CD4-positive, alpha-beta T cell treated with Interleukin-1 beta for 1 hour (primary cell): ENCODE data around the gene DENND1A.
"Not testable (repeated sequence)": the region's sequence is repeated elsewhere in the genome, so short reads cannot be mapped to it uniquely, and the experiment has no call there.

ENCODE experiments used
- DNase-seq, 2 donors: peaks; one replicate each; pipeline ENCODE4 v3.0.0-alpha.2; 2020 to 2022

DENND1A gene

GRCh38 chr9:123861756-123862120 is 68.2 kb downstream of the DENND1A start:
- no peak for DNase-seq

GRCh38 chr9:123861086-123861755 is 68.7 kb downstream of the DENND1A start:
- DNase-seq, result no peak

DNA sequence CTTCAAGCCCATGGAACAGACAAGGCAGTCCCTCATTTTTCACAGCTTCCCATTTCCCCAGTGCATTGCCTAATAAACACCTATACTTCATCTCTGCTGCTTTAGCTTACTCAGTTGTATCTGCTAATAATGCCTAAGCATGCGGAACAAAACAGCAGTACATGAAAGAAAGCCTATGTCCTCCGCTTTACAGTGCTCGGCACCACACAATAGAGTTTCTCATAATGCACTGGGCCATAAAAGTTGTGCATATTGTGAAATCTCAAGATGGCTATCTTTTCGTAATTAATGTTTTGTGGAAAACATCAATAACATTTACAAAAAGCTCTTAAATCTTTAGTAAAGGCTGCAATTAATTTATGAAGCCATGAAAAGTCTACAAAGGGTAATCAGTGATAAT is 69.3 kb downstream of the DENND1A start:
- no peak for DNase-seq

GRCh38 chr9:123852403-123852802 is 77.5 kb downstream of the DENND1A start:
- DNase-seq, result no peak

- DNase-seq, result no peak
Measured at GRCh38 chr9:123851851-123852250, 78.1 kb downstream of the DENND1A start.

- DNase-seq, result no peak
Measured at GRCh38 chr9:123848447-123849085, 81.4 kb downstream of the DENND1A start.

DNA sequence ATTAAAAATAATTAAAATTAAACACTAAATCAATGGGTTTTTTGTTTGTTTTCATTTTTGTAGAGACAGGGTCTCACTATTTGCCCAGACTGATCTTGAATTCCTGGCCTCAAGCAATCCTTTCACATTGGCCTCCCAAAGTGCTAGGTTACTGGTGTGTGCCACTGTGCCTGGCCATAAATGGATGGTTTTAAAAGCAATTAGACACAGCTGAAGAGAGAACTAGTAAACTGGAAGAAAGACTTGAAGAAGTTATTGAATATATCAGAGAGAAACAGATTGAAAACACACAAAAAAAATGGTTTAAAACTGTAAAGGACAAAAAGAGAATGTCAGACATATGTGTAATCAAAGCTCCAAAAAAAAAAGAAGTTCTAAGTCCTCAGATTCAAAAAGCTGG is 83.0 kb downstream of the DENND1A start:
- DNase-seq, result no peak

- no peak for DNase-seq
Measured at GRCh38 chr9:123843703-123844102, 86.2 kb downstream of the DENND1A start.

GRCh38 chr9:123835821-123836220 is 94.1 kb downstream of the DENND1A start:
- DNase-seq, result no peak

DNA sequence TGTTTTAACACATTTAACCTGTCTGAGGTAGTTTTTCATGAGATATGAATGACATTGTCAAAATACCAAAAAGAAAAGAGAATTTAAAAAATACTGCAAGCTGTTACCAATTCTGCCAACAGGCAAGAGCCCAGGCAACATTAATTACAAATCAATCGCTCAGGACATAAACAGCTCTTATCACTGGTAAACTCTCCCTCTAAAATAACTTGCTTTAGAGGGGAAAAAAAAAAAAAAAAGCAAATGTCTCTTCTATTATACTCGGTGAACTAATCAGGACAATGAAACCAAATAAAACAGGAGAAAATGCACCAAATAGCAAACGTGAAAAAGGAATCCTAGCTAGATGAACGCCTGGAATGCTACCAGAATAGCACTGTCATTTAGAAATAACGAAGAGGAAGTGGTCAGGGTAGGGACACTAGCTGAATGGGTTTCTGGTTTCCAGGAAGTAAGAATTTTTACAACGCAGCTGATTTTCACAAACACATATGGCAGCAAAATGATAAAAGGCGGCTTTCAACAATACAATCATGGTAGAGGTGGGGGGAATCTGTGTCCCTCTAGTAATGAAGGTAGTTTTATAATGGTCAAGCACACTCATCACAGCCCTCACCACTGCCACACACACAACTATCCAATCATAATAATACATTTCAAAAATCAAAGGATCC is 94.9 kb downstream of the DENND1A start:
- peak in 1 of 2 donors; percentile 5 for DNase-seq

- DNase-seq, result no peak
Measured at GRCh38 chr9:123834218-123834888, 95.6 kb downstream of the DENND1A start.

GRCh38 chr9:123832858-123833650 is 96.9 kb downstream of the DENND1A start:
- no peak for DNase-seq

DNA sequence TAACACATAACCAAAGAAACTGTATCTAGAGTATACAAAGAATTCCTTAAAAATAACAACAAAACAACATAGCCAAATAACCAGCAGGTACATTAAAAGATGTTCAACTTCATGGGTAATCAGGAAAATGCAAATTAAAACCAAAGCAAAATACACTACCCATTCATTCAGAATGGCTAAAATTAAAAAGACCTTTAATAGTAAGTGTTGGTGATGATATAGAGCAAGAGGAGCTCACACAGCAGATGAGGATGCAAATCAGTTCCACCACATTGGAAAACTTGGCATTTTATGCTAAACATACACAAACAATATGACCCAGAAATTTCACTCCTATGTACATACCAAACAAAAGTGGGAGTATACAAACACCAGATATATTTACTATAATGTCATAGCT is 97.8 kb downstream of the DENND1A start:
- DNase-seq, result no peak

DNA sequence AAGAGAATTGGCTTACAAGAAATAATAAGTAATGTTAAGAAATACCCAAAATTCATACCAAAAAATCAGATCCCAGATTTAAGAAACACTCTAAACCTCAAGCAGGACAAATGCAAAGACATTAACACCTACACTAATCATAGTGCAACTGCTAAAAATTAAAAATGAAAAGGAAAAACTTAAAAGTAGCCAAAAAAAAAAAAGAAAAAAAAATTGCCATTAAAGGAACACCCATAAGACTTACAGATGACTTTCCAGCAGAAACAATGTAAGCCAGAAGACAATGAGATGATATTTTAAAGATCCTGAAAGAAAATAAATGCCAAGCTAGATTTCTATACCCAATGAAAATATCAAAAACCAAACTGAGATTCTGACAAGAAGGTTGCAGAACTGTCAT is 101.5 kb downstream of the DENND1A start:
- DNase-seq, result no peak

DNA sequence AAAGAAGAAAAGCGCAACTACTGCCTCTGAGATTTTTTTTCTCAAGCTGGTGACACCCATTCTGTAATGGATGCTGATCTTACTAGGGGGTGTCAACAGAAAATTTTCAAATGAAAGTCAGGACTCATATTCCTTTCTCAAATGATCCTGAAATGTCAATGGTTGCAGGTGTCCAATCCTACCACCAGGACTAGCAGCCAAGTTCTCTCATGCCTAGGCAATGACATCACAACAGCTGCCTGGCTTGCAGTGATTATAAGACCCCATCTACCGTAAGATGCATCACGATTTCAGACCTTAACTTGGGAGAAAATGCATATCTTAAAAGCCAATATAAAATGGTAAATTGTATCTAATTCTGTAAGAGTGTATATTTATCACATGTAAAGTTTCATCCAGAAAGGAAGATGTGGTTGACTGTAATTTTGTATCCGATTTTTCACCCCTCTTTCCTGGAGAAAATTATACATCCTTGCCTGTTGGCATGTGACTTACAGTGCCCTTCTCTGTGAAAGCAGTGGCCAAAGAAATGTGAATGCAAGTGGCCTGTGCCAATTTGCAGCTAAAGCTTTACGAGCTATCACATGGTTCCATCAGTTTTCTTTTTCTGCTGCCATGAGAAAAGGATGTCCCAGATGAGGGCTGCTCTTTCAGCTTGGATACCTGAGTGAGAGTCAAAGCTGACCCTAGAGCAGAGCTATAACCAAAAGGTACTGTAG is 104.4 kb downstream of the DENND1A start:
- no peak for DNase-seq

DNA sequence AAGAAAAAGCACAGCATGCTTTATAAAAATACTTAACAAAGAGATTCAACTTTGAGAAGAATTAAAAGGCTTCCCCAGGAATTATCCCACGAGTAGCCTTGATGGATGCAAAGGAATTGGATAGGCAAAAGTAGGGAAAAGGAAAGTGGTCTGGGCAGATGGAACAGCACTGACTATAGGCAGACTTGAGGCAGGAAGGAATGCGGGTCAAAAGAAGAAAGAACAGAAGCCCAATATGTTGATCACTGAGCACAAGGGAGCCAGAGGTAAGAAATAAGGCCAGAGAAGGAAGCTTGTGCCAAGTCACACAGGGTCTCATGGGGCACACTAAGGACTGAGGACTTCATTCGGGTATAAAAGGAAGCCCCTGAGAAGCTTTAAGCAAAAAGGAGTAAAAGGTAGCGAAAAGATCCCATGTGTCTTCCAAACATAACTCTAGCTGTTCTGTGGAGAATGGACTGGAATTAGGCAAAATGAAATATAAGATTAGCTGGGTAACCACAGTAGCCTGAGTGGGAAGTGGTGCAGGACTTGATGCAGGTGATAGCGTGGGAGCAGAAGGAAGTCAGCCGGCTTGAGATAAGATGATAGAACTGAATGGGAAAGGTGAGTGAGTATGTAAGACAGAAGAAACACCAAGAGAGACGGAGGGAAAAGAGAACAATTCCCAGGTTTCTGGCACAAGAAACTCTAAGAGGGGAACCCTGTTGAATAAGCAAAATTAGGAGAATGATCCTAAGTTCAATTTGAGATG is 106.6 kb downstream of the DENND1A start:
- DNase-seq, result no peak

DNA sequence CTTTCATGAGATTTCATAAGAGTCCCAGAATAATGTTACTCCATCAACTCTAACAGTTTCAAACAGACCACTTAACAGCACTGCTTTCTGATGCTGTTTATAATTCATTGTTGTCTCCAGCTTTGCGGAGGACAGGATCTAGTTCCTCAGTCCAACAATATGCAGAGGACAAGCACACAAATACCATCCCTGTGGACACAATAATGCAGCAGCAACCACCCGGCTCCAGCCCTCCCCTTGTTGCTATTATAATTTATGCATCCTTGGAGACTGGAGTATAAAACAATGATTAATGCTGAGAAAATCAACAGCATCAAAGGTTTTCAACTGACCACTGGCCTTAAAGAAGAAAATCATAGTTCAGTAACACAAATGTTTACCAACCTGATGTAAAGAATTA is 108.3 kb downstream of the DENND1A start:
- no peak for DNase-seq

GRCh38 chr9:123820139-123820538 is 109.8 kb downstream of the DENND1A start:
- no peak for DNase-seq

DNA sequence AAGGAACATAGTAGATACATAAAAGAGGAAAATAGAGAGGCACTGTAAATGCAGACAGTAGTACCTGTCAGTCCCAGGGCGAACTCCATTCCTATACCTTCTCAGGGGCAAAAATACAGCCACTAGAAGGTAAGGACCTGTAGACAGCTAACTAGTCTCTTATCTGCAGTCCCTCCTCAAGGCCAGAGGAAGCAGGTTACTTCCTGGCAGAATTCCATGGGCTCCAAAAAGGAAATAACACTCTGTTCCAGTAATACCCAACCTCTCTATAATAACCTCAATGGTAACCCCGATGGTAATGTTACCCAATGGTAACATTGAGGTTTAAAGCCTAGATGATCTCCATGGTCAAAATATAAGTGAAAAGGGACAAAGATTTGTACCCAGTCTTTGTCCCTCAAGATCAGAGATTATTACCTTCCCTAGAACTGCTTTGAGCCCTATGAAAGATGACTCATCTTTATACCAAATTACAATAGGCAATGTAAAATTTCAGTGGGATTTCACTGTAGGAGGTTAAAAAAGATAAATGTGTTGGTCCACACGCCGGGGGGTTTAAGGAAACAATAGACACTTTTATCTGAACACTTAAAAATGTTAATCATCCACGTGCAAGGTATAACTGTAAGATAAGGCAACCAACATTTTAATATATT is 113.0 kb downstream of the DENND1A start:
- no peak for DNase-seq

GRCh38 chr9:123815856-123816255 is 114.1 kb downstream of the DENND1A start:
- not testable (repeated sequence) for DNase-seq

DNA sequence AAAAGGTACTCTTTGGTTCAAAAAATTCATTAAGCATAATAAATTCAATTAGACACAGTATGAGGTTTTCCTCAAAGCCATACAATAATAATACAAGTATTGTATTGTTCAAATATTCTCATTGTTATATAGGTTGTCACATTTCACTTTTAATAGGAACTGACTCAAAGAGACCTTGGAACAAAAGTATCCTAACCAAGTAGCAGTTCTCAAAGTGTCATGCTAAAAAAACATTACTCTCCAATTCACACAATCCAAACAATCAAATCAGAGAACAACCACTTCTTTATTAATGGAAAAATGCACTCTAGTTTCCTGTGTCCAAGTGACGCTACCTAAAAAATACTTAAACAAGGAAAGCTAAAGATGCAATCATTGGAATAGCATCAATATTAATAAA is 115.4 kb downstream of the DENND1A start:
- no peak for DNase-seq
